Activated CD8-positive, alpha-beta T cell treated with anti-CD3 and anti-CD28 coated beads, Interleukin-2, amount 10 ng/mL, durations not matched to agents 7 days and 5 days (primary cell): ENCODE results near the gene POMP. TPM values are rescaled to one million over a fixed set of nuclear protein-coding genes. Genes with fewer than 3 reads are reported as not detected.

Experiments
- ATAC-seq: fragments of 150-1000 bp; cut with Tn5 transposase; one replicate; pipeline ENCODE4 v1.10.0; 2021; ENCODE audit warnings: moderate library complexity
- CTCF ChIA-PET: fragments of 350-600 bp; sonication (Branson Sonifier 250); formaldehyde crosslinking; loops from one replicate; lab custom pipeline; 2021; ENCODE audit warnings: antibody characterized with exemption; lab: Charles Lee
- POLR2A ChIA-PET: fragments of 350-600 bp; sonication (Branson Sonifier 250); formaldehyde crosslinking; loops from one replicate; lab custom pipeline; 2021; ENCODE audit warnings: antibody characterized with exemption; lab: Charles Lee
- DNase-seq: peaks from one replicate; pipeline ENCODE4 v3.0.0-alpha.2; 2020
- H3K27ac Mint-ChIP-seq: one replicate; pipeline ENCODE4 v1.8.0; 2021; ENCODE audit warnings: mild to moderate bottlenecking, mixed read lengths
- H3K27me3 Mint-ChIP-seq: one replicate; pipeline ENCODE4 v1.8.0; 2021; ENCODE audit warnings: low read depth, mixed read lengths
- H3K36me3 Mint-ChIP-seq: one replicate; pipeline ENCODE4 v1.8.0; 2021; ENCODE audit warnings: low read depth, mixed read lengths
- H3K4me1 Mint-ChIP-seq: one replicate; pipeline ENCODE4 v1.8.0; 2021; ENCODE audit warnings: low read depth, mixed read lengths
- H3K4me3 Mint-ChIP-seq: one replicate; pipeline ENCODE4 v1.8.0; 2021; ENCODE audit warnings: mild to moderate bottlenecking, mixed read lengths
- H3K9me3 Mint-ChIP-seq: one replicate; pipeline ENCODE4 v1.8.0; 2022; ENCODE audit warnings: mixed read lengths; ENCODE audit not compliant: insufficient read depth
- total RNA-seq, 2 experiments: library from RNA; stranded (reverse); gene quantifications; one replicate each; pipeline ENCODE4 v1.2.3, GENCODE V29; 2021

The POMP gene
- total RNA-seq, 2 experiments from 2014 or later: 90.7 to 94.5 TPM

GRCh38 chr13:28622286-28622685, 36.6 kb upstream of the POMP start:
- H3K4me1 Mint-ChIP-seq: peaks cover 10% of the 10 kb centered on the region
- no peaks in the 10 kb centered on the region for H3K36me3 Mint-ChIP-seq

GRCh38 chr13:28623782-28624706, 34.9 kb upstream of the POMP start:
- no peak overlapping the region for H3K27ac Mint-ChIP-seq
- no peak for DNase-seq
- no peak overlapping the region for H3K4me3 Mint-ChIP-seq
- H3K9me3 Mint-ChIP-seq: no peaks in the 10 kb centered on the region
- no peaks in the 10 kb centered on the region for H3K36me3 Mint-ChIP-seq
- CTCF ChIA-PET: no interaction called here
- POLR2A ChIA-PET: no interaction called here
- peaks cover 10% of the 10 kb centered on the region for H3K4me1 Mint-ChIP-seq
- peaks cover 9% of the 10 kb centered on the region for H3K27me3 Mint-ChIP-seq
- ATAC-seq: no peak

More at GRCh38 chr13:28622286-28622685, 36.6 kb upstream of the POMP start:
- POLR2A ChIA-PET: no interaction called here
- Mint-ChIP-seq H3K4me3 (no peak overlapping the region), H3K27me3 (peaks cover 1% of the 10 kb centered on the region), H3K9me3 (no peaks in the 10 kb centered on the region), H3K27ac (no peak overlapping the region)
- no peak for ATAC-seq
- DNase-seq: no peak
- CTCF ChIA-PET: no interaction called here

- H3K4me1 Mint-ChIP-seq: peaks cover 10% of the 10 kb centered on the region
- H3K4me3 Mint-ChIP-seq: no peak overlapping the region
- no peak overlapping the region for H3K27ac Mint-ChIP-seq
- H3K27me3 Mint-ChIP-seq: peaks cover 14% of the 10 kb centered on the region
- DNase-seq: no peak
- H3K9me3 Mint-ChIP-seq: no peaks in the 10 kb centered on the region
- H3K36me3 Mint-ChIP-seq: no peaks in the 10 kb centered on the region
- ChIA-PET CTCF (no interaction called here), POLR2A (no interaction called here)
- no peak for ATAC-seq
Observed at GRCh38 chr13:28624707-28625432, 34.1 kb upstream of the POMP start.

GRCh38 chr13:28626266-28626665, 32.7 kb upstream of the POMP start:
- ChIA-PET CTCF (no interaction called here), POLR2A (no interaction called here)
- Mint-ChIP-seq H3K9me3 (no peaks in the 10 kb centered on the region), H3K4me1 (peaks cover 10% of the 10 kb centered on the region), H3K27me3 (peaks cover 19% of the 10 kb centered on the region), H3K36me3 (no peaks in the 10 kb centered on the region), H3K27ac (no peak overlapping the region), H3K4me3 (no peak overlapping the region)
- no peak for DNase-seq
- ATAC-seq: no peak

GRCh38 chr13:28628241-28628640, 30.7 kb upstream of the POMP start:
- DNase-seq (no peak), ATAC-seq (no peak)
- ChIA-PET POLR2A (no interaction called here), CTCF (no interaction called here)
- no peaks in the 10 kb centered on the region for H3K9me3 Mint-ChIP-seq
- H3K27ac Mint-ChIP-seq: no peak overlapping the region
- H3K36me3 Mint-ChIP-seq: no peaks in the 10 kb centered on the region
- peaks cover 22% of the 10 kb centered on the region for H3K27me3 Mint-ChIP-seq
- H3K4me3 Mint-ChIP-seq: no peak overlapping the region
- H3K4me1 Mint-ChIP-seq: peaks cover 10% of the 10 kb centered on the region

GRCh38 chr13:28630869-28631268, 28.1 kb upstream of the POMP start:
- no peak overlapping the region for H3K27ac Mint-ChIP-seq
- ATAC-seq (no peak), DNase-seq (no peak)
- no peak overlapping the region for H3K4me3 Mint-ChIP-seq
- ChIA-PET POLR2A (no interaction called here), CTCF (no interaction called here)
- H3K27me3 Mint-ChIP-seq: peaks cover 31% of the 10 kb centered on the region
- H3K36me3 Mint-ChIP-seq: no peaks in the 10 kb centered on the region
- no peaks in the 10 kb centered on the region for H3K4me1 Mint-ChIP-seq
- no peaks in the 10 kb centered on the region for H3K9me3 Mint-ChIP-seq

GRCh38 chr13:28631801-28632200, 27.1 kb upstream of the POMP start:
- POLR2A ChIA-PET: no interaction called here
- H3K36me3 Mint-ChIP-seq: no peaks in the 10 kb centered on the region
- CTCF ChIA-PET: no interaction called here
- no peak overlapping the region for H3K27ac Mint-ChIP-seq
- no peak for DNase-seq
- no peak for ATAC-seq
- H3K4me3 Mint-ChIP-seq: no peak overlapping the region
- H3K4me1 Mint-ChIP-seq: peaks cover 5% of the 10 kb centered on the region
- H3K27me3 Mint-ChIP-seq: peaks cover 35% of the 10 kb centered on the region
- no peaks in the 10 kb centered on the region for H3K9me3 Mint-ChIP-seq

- Mint-ChIP-seq H3K9me3 (no peaks in the 10 kb centered on the region), H3K36me3 (no peaks in the 10 kb centered on the region), H3K4me1 (peaks cover 16% of the 10 kb centered on the region), H3K27me3 (peaks cover 16% of the 10 kb centered on the region), H3K4me3 (no peak overlapping the region), H3K27ac (no peak overlapping the region)
- ATAC-seq: no peak
- ChIA-PET CTCF (interaction anchor here (0.7 to 1.7 kb wide), 14 partner anchors 12 to 651 kb away, joined by 3 to 7 read pairs (median 3); no protein-coding TSS in a partner anchor), POLR2A (interaction anchor here (1.0 kb wide), 1 partner anchor 23 kb away, joined by 3 read pairs; the partner anchor contains the start of gene POMP)
- no peak for DNase-seq
Observed at GRCh38 chr13:28636069-28636468, 22.9 kb upstream of the POMP start.

GRCh38 chr13:28636677-28637317, 22.1 kb upstream of the POMP start:
- H3K36me3 Mint-ChIP-seq: no peaks in the 10 kb centered on the region
- peak overlapping the region; percentile 19 for H3K4me3 Mint-ChIP-seq
- ATAC-seq (peak; percentile 88), DNase-seq (peak; percentile 74)
- peak overlapping the region; percentile 34 for H3K27ac Mint-ChIP-seq
- ChIA-PET CTCF (interaction anchor here (0.7 to 1.7 kb wide), 14 partner anchors 11 to 652 kb away, joined by 3 to 7 read pairs (median 3); no protein-coding TSS in a partner anchor), POLR2A (interaction anchor here (1.0 kb wide), 1 partner anchor 22 kb away, joined by 3 read pairs; the partner anchor contains the start of gene POMP)
- no peaks in the 10 kb centered on the region for H3K9me3 Mint-ChIP-seq
- peaks cover 16% of the 10 kb centered on the region for H3K27me3 Mint-ChIP-seq
- H3K4me1 Mint-ChIP-seq: peaks cover 16% of the 10 kb centered on the region

- no peaks in the 10 kb centered on the region for H3K36me3 Mint-ChIP-seq
- no peak overlapping the region for H3K4me3 Mint-ChIP-seq
Observed at GRCh38 chr13:28637714-28638355, 21.1 kb upstream of the POMP start.

GRCh38 chr13:28638756-28639155, 20.2 kb upstream of the POMP start:
- POLR2A ChIA-PET: interaction anchor here (1.8 kb wide), 1 partner anchor 20 kb away, joined by 10 read pairs; the partner anchor contains the start of gene POMP
- peaks cover 16% of the 10 kb centered on the region for H3K4me1 Mint-ChIP-seq
- no peak for ATAC-seq

More at GRCh38 chr13:28637714-28638355, 21.1 kb upstream of the POMP start:
- ChIA-PET POLR2A (interaction anchor here (1.8 kb wide), 1 partner anchor 21 kb away, joined by 10 read pairs; the partner anchor contains the start of gene POMP), CTCF (interaction anchor here (0.7 to 1.0 kb wide), 2 partner anchors 314 to 323 kb away, joined by 3 read pairs; no protein-coding TSS in a partner anchor)
- Mint-ChIP-seq H3K9me3 (no peaks in the 10 kb centered on the region), H3K4me1 (peaks cover 16% of the 10 kb centered on the region), H3K27ac (no peak overlapping the region), H3K27me3 (peaks cover 13% of the 10 kb centered on the region)
- no peak for DNase-seq
- ATAC-seq: no peak

More at GRCh38 chr13:28638756-28639155, 20.2 kb upstream of the POMP start:
- Mint-ChIP-seq H3K9me3 (no peaks in the 10 kb centered on the region), H3K27me3 (peaks cover 15% of the 10 kb centered on the region), H3K4me3 (no peak overlapping the region), H3K27ac (no peak overlapping the region), H3K36me3 (no peaks in the 10 kb centered on the region)
- CTCF ChIA-PET: interaction anchor here (0.8 to 1.6 kb wide), 5 partner anchors 10 to 324 kb away, joined by 3 to 10 read pairs (median 4); partner anchors contain the start of gene POMP
- no peak for DNase-seq
